ENCODE data around the gene ZNF107.

- no peak for TF ChIP-seq CTCF (conservative IDR thresholded peaks at IDR 0.05; ENCODE audit: low read length)
- TF ChIP-seq EZH2phosphoT487 (IDR thresholded peaks at IDR 0.05; ENCODE audit: borderline replicate concordance, low read depth, low read length): no peak
Measured at GRCh38 chr7:64736575-64736974, 70.6 kb downstream of the ZNF107 start.

Data from OCI-LY7 (cell line).